Psoas muscle (tissue), 8 donors: ENCODE data around the gene EPX. TPM values are rescaled to one million over a fixed set of nuclear protein-coding genes. Genes with fewer than 3 reads are reported as not detected.

ENCODE experiments used
- ATAC-seq, 4 donors: fragments of 200-7000 bp; cut with Tn5 transposase; one replicate each; pipeline ENCODE4 v1.9.1; 2020; ENCODE audit warnings: moderate library complexity in 3 of 4, mild to moderate bottlenecking in 2 of 4
- DNase-seq, 2 donors: peaks; one replicate each; pipeline ENCODE4 v3.0.0-alpha.2; 2020
- H3K27ac ChIP-seq: fragments of 200-600 bp; one replicate; pipeline ENCODE4 v1.8.0; 2022
- H3K27me3 ChIP-seq, 3 donors: fragments of 200-600 bp in 1 of 3; one replicate each; pipeline versions ENCODE4 v1.6.1 to v1.8.0; 2013 to 2022; ENCODE audit warnings: low read length in 2 of 3, mild to moderate bottlenecking in 2 of 3, moderate library complexity in 1 of 3; ENCODE audit not compliant: insufficient read depth in 3 of 3
- H3K36me3 ChIP-seq, 2 donors: fragments of 200-600 bp in 1 of 2; one replicate each; pipeline versions ENCODE4 v1.6.1 to v1.8.0; 2013 to 2022; ENCODE audit warnings: low read depth in 1 of 2, mild to moderate bottlenecking in 1 of 2, moderate library complexity in 1 of 2; ENCODE audit not compliant: insufficient read depth in 1 of 2
- H3K4me1 ChIP-seq: fragments of 200-600 bp; one replicate; pipeline ENCODE4 v1.8.0; 2022
- H3K4me3 ChIP-seq: fragments of 200-600 bp; one replicate; pipeline ENCODE4 v1.8.0; 2022; ENCODE audit warnings: mild to moderate bottlenecking
- H3K9me3 ChIP-seq: fragments of 200-600 bp; one replicate; pipeline ENCODE4 v1.8.0; 2022
- CTCF ChIP-seq: fragments of 200-600 bp; IDR thresholded peaks from one replicate; pipeline ENCODE4 v1.8.0; 2022; ENCODE audit warnings: antibody characterized with exemption
- WGBS, 3 donors: extraction: QIAGEN DNeasy Blood & Tissue Kit; methylation state at CpG; one replicate each; pipeline versions ENCODE4 v1.1.6 to v1.1.7; 2013; 5-methylcytosine and 5-hydroxymethylcytosine counted together
- intact Hi-C, 2 donors: fragments of 100-400 bp; cut with DNase I; formaldehyde crosslinking; loops; one replicate each; pipeline versions ENCODE4 v1.11.0 to v1.14.2; 2022
- polyA plus RNA-seq, 3 donors: library from polyadenylated mRNA; stranded (reverse); fragments of 200-250 nt; gene quantifications; one replicate each; pipeline ENCODE4 v1.2.3, GENCODE V29; 2013
- total RNA-seq, 4 donors: library from RNA; stranded (reverse); fragmentation: NEBNext Ultra II Directional in 2 of 4; extraction: Animal tissue kit (Norgen Biotek cat#: 25700) in 2 of 4; gene quantifications; one replicate each; pipeline versions ENCODE4 v1.2.1 to v1.2.4, GENCODE V29; 2021 to 2023
- donor health status: healthy with polysubstance abuse.
- donor health status: DM: no; HTN: no; CAD: no; lungs with moderate emphysema.
- donor health status: Bipolar disorder and iron deficiency.
- donor health status: healthy.
- donor health status: DM: yes; HTN: yes; CAD: no.
- donor health status: DM: no; HTN: no; CAD: no.
- donor health status: DM: no; HTN: no; CAD: no.
- donor health status: DM: yes; HTN: yes; CAD: no.

The EPX gene
- total and polyA plus RNA-seq, 7 donors = 0.12 TPM; not detected in 6

- TF ChIP-seq CTCF = no peak
- no peaks in the 10 kb centered on the region for H3K36me3 ChIP-seq
- no peaks in the 10 kb centered on the region for H3K4me1 ChIP-seq
- no peak overlapping the region for H3K4me3 ChIP-seq
- H3K27ac ChIP-seq = no peak overlapping the region
- no peaks in the 10 kb centered on the region for H3K9me3 ChIP-seq
- DNase-seq (no peak), ATAC-seq (peak in 2 of 4 donors; percentile 39 to 43)
- WGBS, 3 donors = 55 to 60% (median 58%) methylated on average over 10 of the region's 10 CpGs
- intact Hi-C loops = no loop called here
- peaks cover 0 to 10% (median 0%) of the 10 kb centered on the region in 3 donors for H3K27me3 ChIP-seq
These were observed 8.1 kb upstream of the EPX start for GRCh38 chr17:58184308-58184985.

- Histone ChIP-seq H3K36me3 (no peaks in the 10 kb centered on the region), H3K9me3 (no peaks in the 10 kb centered on the region), H3K27ac (no peak overlapping the region), H3K27me3 (peaks cover 0 to 18% (median 0%) of the 10 kb centered on the region in 3 donors), H3K4me3 (no peak overlapping the region), H3K4me1 (no peaks in the 10 kb centered on the region)
- DNase-seq (no peak), ATAC-seq (no peak)
- intact Hi-C loops = loop anchor here in 1 of 2 donors (5.0 kb wide), 1 partner anchor 48 kb away; no protein-coding TSS in a partner anchor
- TF ChIP-seq CTCF = no peak
- 72 to 79% (median 78%) methylated on average over 8 of the region's 8 CpGs for WGBS, 3 donors
These were observed 7.4 kb upstream of the EPX start for GRCh38 chr17:58184986-58185761.

- Histone ChIP-seq H3K27ac (no peak overlapping the region), H3K9me3 (no peaks in the 10 kb centered on the region), H3K4me3 (no peak overlapping the region), H3K27me3 (peaks cover 0 to 20% (median 7%) of the 10 kb centered on the region in 3 donors), H3K36me3 (no peaks in the 10 kb centered on the region), H3K4me1 (no peaks in the 10 kb centered on the region)
- no peak for ATAC-seq
- no peak for TF ChIP-seq CTCF
- intact Hi-C loops = loop anchor here in 1 of 2 donors (5.0 kb wide), 1 partner anchor 49 kb away; no protein-coding TSS in a partner anchor
- no peak for DNase-seq
- WGBS, 3 donors = 75 to 79% (median 79%) methylated on average over 4 of the region's 4 CpGs
These were observed 5.9 kb upstream of the EPX start for GRCh38 chr17:58186591-58186990.

- Histone ChIP-seq H3K4me3 (no peak overlapping the region), H3K36me3 (no peaks in the 10 kb centered on the region), H3K9me3 (no peaks in the 10 kb centered on the region), H3K27me3 (peaks cover 0 to 20% (median 7%) of the 10 kb centered on the region in 3 donors), H3K27ac (no peak overlapping the region), H3K4me1 (no peaks in the 10 kb centered on the region)
- no peak for ATAC-seq
- no peak for TF ChIP-seq CTCF
- no peak for DNase-seq
- intact Hi-C loops = loop anchor here in 1 of 2 donors (5.0 kb wide), 1 partner anchor 50 kb away; no protein-coding TSS in a partner anchor
- WGBS, 3 donors = 86 to 90% (median 88%) methylated on average over 6 of the region's 6 CpGs
These were observed 5.5 kb upstream of the EPX start for GRCh38 chr17:58187063-58187462.
